ENCODE results near the gene SLC12A6.
"Not testable (repeated sequence)": the region's sequence is repeated elsewhere in the genome, so short reads cannot be mapped to it uniquely, and the experiment has no call there.

Gene SLC12A6

GRCh38 chr15:34355241-34355640, 17.7 kb upstream of the SLC12A6 start:
- no peak for TF ChIP-seq CTCF (IDR thresholded peaks at IDR 0.05; ENCODE audit: insufficient read depth, low read depth, low read length, missing control alignments)
- DNase-seq (ENCODE audit: low read depth) = peak; percentile 56
- no peak overlapping the region for H3K4me3 ChIP-seq (ENCODE audit: low read length)

GRCh38 chr15:34354286-34354685, 16.7 kb upstream of the SLC12A6 start:
- no peak for TF ChIP-seq CTCF (IDR thresholded peaks at IDR 0.05; ENCODE audit: insufficient read depth, low read depth, low read length, missing control alignments)
- no peak overlapping the region for H3K4me3 ChIP-seq (ENCODE audit: low read length)
- no peak for DNase-seq (ENCODE audit: low read depth)

- TF ChIP-seq CTCF (IDR thresholded peaks at IDR 0.05; ENCODE audit: insufficient read depth, low read depth, low read length, missing control alignments) = no peak
- no peak overlapping the region for H3K4me3 ChIP-seq (ENCODE audit: low read length)
These were observed 16.0 kb upstream of the SLC12A6 start for GRCh38 chr15:34353627-34354026.

GRCh38 chr15:34352996-34353395, 15.4 kb upstream of the SLC12A6 start:
- not testable (repeated sequence) for H3K4me3 ChIP-seq (ENCODE audit: low read length); DNase-seq (ENCODE audit: low read depth)

More at GRCh38 chr15:34353627-34354026, 16.0 kb upstream of the SLC12A6 start:
- no peak for DNase-seq (ENCODE audit: low read depth)

- TF ChIP-seq CTCF (IDR thresholded peaks at IDR 0.05; ENCODE audit: insufficient read depth, low read depth, low read length, missing control alignments) = no peak
- H3K4me3 ChIP-seq (ENCODE audit: low read length) = no peak overlapping the region
- no peak for DNase-seq (ENCODE audit: low read depth)
These were observed 12.2 kb upstream of the SLC12A6 start for GRCh38 chr15:34349769-34350168.

GRCh38 chr15:34348735-34349300, 11.2 kb upstream of the SLC12A6 start:
- no peak overlapping the region for H3K4me3 ChIP-seq (ENCODE audit: low read length)
- DNase-seq (ENCODE audit: low read depth) = no peak
- TF ChIP-seq CTCF (IDR thresholded peaks at IDR 0.05; ENCODE audit: insufficient read depth, low read depth, low read length, missing control alignments) = no peak

GRCh38 chr15:34347951-34348638, 10.5 kb upstream of the SLC12A6 start:
- no peak overlapping the region for H3K4me3 ChIP-seq (ENCODE audit: low read length)
- no peak for TF ChIP-seq CTCF (IDR thresholded peaks at IDR 0.05; ENCODE audit: insufficient read depth, low read depth, low read length, missing control alignments)
- DNase-seq (ENCODE audit: low read depth) = no peak
